ENCODE results near the gene MGMT.

Gene MGMT

DNA sequence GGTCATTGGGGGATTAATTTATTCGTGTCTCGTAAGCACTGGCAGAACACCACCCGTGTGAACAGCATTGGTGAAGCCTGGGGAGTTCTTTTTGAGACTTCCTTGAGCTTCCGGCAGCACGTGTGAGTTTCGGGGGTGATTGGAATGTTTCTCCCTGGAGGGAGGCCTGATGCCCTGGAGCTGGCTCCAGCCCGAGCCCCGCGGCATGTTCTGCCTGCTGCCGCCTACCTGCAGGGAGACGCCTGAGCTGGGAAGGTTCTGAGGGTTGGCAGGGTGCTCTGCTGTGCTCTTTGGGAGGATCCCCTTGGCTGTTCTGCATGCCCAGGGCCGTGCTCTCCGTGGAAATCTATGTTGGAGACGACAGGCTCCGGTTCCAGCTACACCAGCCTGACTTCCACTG lies 159.3 kb downstream of the MGMT start:
- DNase-seq (ENCODE audit: low read depth), result no peak

GRCh38 chr10:129626796-129627435 lies 159.9 kb downstream of the MGMT start:
- DNase-seq (ENCODE audit: low read depth), result no peak

- no peak for DNase-seq (ENCODE audit: low read depth)
Measured at GRCh38 chr10:129627442-129627841, 160.4 kb downstream of the MGMT start.

DNA sequence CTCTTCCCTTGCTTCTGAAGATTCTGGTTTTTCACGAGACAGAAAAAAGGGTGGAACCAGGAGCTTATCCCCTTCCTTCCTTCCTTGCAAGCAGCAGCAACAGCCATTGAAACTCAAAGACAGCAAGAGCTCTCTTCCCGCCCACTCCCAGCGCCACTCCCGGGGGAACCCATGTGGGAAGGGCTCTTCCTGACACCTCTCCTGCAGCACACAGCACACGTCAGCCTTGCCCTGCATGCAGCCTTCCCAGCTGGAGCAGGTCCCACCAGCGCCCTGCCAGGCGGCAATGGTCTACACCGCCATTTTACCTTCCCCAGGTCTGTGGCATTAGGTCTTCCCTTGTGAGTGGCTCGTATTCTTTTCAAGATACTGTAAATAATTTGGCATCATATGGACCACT lies 161.8 kb downstream of the MGMT start:
- no peak for DNase-seq (ENCODE audit: low read depth)

GRCh38 chr10:129629911-129630310 lies 162.9 kb downstream of the MGMT start:
- DNase-seq (ENCODE audit: low read depth), result no peak

GRCh38 chr10:129631006-129631405 lies 164.0 kb downstream of the MGMT start:
- DNase-seq (ENCODE audit: low read depth), result no peak

GRCh38 chr10:129631870-129632623 lies 165.0 kb downstream of the MGMT start:
- DNase-seq (ENCODE audit: low read depth), result no peak

DNA sequence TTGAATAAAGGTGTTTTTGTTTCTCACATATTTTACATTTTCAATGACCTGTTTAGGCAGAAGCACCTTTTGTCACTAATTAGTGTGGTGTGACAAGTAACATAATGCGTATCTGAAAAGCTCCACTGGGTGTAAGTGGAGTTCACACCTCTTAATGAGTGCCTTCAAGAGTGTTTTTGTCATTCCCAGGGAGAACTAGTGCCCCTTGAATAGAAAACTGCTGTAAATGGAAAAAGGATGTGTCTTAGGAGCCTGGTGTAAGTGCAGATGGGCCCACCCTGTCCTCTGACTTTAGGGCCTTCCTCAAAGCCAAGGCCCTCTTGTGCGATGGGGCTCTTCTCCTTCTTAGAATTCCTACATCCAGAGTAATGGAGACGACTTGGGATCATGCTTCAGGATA lies 170.0 kb downstream of the MGMT start:
- DNase-seq (ENCODE audit: low read depth), result no peak

- DNase-seq (ENCODE audit: low read depth), result no peak
Measured at GRCh38 chr10:129637846-129638245, 170.8 kb downstream of the MGMT start.

- no peak for DNase-seq (ENCODE audit: low read depth)
Measured at GRCh38 chr10:129641351-129641750, 174.3 kb downstream of the MGMT start.

- DNase-seq (ENCODE audit: low read depth), result no peak
Measured at GRCh38 chr10:129641982-129642381, 174.9 kb downstream of the MGMT start.

GRCh38 chr10:129642427-129642826 lies 175.4 kb downstream of the MGMT start:
- no peak for DNase-seq (ENCODE audit: low read depth)

GRCh38 chr10:129643266-129643665 lies 176.2 kb downstream of the MGMT start:
- no peak for DNase-seq (ENCODE audit: low read depth)

- no peak for DNase-seq (ENCODE audit: low read depth)
Measured at GRCh38 chr10:129645487-129645886, 178.4 kb downstream of the MGMT start.

DNA sequence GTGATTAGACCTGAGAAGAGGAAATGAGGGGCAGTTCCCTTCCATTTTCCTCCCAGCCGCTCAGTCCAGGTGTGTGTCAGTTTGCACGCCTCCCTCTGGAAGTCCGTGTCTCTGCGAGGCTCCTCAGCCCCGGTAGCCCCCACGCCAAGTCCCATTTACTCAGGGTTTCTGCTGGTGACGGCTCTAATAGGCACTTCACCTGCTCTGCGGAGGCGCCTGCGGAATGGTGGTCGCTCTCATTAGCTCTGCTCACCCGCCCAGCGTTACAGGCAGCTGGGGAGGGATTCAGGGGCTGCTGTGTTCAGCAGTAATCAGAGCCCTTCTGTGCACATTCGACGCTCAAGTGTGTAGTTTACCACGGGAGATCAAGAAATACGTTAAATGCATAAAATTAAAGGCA lies 179.9 kb downstream of the MGMT start:
- DNase-seq (ENCODE audit: low read depth), result no peak

DNA sequence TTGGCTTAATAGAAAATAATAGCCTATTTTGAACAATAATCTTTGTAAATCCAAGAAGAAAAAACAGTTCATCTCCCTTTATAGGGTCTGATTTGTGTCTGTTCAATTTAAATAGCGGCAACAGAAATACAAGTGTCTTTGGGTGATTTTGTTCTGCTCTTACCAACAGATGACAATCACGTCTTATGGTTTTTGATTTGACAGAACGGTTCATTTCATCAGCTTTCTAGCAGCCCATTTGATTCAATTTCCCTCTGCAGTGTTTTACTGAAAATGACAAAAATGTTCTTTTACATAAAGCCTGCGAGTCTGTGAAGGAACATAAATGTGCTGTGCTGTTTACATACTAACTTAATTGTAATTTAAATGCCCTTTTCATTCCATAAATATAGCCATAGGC lies 180.5 kb downstream of the MGMT start:
- DNase-seq (ENCODE audit: low read depth), result no peak

GRCh38 chr10:129648856-129649255 lies 181.8 kb downstream of the MGMT start:
- DNase-seq (ENCODE audit: low read depth), result no peak

DNA sequence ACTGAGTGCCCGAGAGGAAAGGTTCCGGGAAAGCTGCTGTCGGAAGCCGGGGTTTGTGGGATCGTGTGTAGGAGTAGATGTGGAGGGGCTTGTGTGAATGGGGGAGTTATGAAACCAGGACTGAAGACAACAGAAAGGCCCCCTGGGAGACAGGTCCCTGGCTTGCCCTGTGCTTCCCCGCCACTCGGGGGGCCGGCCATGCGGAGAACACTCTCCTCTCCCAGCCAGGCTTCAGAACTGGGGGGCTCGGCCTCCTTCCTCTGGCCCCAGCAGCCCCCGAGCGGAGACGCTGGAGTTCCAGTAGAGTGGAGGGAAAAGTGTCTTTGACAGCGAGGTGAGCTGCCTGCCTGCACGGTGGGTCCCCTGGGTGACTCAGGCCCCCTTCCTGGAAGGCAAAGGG lies 185.0 kb downstream of the MGMT start:
- no peak for DNase-seq (ENCODE audit: low read depth)

DNA sequence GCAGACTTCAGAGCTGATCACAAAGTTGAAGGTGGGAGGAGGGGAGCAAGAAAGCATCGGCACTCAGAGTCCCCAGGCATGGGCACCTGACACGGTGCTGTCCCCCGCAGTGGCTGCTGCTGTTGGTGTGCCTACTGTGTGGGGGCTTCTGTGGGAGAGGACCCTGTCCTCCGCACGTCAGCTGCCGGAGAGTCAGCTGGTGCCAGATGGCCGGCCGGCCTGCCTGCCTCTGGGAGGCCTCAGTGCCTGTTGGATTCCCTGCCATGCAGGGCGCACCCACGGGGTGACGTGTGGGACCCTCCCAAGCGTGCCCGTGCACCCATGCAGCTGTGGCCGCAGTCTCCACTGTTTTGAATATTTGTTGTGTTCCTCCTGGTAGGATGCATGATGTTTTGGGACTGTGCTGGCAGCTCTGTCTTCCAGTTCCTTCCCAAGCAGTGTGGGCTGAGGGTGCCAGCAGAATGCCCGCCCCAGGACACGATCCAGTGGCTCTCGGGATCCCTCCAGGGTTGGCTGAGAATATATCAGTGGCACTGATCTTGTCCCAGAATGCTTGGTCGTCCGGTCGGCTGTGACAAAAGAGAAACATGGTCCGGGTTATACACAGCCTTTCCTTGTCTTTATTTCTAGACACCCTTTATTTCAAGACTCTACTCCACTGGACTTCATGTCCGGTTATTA lies 185.6 kb downstream of the MGMT start:
- DNase-seq (ENCODE audit: low read depth), result no peak

DNA sequence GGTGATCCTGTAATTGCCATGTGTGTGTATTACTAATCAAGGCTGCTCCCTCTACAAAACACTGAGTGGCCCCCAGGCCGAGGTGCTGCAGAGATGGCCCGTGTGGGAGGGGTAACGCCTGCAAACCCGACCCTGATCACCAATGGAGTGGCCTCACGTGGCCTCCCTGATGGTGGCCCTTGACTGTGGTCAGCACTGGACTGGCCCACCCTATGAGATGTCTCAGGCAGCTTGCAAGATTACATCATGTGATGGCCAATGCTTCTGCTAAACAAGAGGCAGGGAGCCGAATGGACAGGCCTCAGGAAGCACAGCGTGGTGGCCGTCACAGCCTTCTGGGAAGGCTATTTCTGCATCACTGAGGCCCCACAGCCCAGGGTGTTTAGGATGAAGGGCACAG lies 186.4 kb downstream of the MGMT start:
- no peak for DNase-seq (ENCODE audit: low read depth)

DNA sequence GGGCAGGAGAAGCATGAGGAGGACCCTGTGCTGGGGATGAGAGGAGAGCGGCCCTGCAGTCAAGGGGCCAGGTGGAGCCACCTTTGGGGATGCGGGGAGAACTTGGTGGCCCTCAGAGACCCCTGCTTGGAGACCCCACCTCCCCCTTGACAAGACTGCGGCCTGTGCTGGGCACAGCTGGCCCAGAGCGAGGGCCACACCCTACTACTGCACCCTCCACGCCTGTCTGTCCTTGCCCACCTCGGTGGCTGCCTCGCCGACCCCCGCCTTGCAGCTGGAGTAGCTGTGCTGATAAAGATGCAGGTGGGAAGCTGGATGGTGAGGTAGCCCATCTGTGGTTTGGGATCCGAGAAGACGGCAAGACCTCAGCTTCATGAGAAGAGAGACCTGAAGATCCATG lies 186.8 kb downstream of the MGMT start:
- no peak for DNase-seq (ENCODE audit: low read depth)

GRCh38 chr10:129654461-129654860 lies 187.4 kb downstream of the MGMT start:
- no peak for DNase-seq (ENCODE audit: low read depth)

- no peak for DNase-seq (ENCODE audit: low read depth)
Measured at GRCh38 chr10:129655007-129655678, 188.1 kb downstream of the MGMT start.
